GM18517 (cell line): ENCODE data around the gene RUVBL2.
"Not testable (repeated sequence)": the region's sequence is repeated elsewhere in the genome, so short reads cannot be mapped to it uniquely, and the experiment has no call there.

Experiments
- ATAC-seq: cut with Tn5 transposase; IDR thresholded peaks from one replicate; pipeline ENCODE4 v1.9.1; 2021; ENCODE audit warnings: mild to moderate bottlenecking, moderate library complexity; ENCODE audit not compliant: unreplicated experiment

Gene RUVBL2

DNA sequence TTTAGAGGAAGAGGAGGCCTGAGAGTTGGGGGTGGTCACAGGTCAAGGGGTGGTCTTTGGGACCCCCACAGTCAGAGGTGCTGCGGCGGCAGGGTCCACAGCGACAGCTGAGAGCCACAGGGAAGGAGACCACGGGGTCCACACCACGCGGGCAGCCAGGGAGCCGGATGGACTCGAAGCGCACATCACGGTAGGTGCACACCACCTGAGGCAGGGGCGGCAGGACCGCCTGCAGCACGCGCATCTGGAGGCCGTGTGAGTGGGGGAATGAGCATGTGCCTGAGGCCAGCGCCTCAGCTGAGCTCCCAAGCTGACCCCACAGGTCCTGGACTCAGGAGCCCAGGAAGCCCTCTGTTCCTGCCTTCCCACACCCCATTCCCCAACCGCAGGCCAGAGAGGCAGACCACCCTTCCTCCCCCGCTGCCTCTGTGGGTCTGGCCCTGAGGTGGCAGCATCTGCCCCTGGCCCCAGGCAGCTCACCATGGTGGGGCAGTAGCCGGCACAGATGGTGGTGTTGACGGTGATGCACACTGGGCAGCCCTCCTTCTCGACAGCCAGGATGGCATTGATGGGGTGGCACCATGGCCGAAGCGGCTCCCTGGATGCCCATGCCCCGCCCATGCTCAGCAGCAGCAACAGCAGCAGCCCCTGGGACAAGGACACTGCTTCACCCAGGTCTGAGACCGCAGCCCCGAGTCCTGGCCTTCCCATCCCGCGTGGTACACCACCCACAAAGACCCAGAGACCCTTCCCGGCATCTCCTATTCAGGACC is 22.6 kb downstream of the RUVBL2 start:
- ATAC-seq, result no peak

GRCh38 chr19:49017041-49017665 is 23.5 kb downstream of the RUVBL2 start, which contains the start of gene LHB:
TSS of gene LHB (minus strand) at chr19:49017091. CDS start at chr19:49017081, 10 bp downstream.
- no peak for ATAC-seq

DNA sequence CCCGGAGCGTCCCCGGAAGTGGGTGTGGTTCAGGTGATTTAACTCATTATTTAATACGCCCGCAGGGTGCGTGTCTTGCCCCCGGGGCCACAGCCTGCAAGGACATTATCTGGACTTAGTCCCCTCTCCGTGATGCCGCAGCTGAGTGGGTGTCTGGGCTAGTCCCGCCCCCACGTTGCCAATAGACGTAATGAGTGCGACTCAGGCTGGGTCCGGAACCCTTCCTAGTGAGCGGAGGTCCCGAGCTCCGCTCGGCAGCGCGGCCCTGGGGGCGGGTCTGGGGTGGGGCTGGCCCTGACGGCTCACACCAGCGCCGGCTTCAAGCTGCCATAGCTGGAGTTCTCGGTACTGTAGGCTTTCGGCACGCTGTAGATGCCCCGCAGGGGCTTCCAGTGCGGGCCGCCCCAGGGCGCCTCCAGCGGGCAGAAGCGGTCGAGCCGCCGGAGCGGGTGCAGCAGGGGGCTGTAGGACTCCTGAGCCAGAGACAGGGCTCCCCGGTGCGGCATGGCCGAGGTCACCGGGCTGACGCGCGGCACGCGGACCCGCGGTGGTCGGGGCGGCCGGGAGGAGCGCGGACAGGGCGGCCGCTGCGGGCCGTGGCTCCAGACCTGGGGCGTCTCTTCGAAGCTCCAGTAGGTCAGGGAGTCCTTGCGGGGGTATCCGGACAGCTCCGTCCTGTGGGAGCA is 24.1 kb downstream of the RUVBL2 start:
- ATAC-seq, result no peak

DNA sequence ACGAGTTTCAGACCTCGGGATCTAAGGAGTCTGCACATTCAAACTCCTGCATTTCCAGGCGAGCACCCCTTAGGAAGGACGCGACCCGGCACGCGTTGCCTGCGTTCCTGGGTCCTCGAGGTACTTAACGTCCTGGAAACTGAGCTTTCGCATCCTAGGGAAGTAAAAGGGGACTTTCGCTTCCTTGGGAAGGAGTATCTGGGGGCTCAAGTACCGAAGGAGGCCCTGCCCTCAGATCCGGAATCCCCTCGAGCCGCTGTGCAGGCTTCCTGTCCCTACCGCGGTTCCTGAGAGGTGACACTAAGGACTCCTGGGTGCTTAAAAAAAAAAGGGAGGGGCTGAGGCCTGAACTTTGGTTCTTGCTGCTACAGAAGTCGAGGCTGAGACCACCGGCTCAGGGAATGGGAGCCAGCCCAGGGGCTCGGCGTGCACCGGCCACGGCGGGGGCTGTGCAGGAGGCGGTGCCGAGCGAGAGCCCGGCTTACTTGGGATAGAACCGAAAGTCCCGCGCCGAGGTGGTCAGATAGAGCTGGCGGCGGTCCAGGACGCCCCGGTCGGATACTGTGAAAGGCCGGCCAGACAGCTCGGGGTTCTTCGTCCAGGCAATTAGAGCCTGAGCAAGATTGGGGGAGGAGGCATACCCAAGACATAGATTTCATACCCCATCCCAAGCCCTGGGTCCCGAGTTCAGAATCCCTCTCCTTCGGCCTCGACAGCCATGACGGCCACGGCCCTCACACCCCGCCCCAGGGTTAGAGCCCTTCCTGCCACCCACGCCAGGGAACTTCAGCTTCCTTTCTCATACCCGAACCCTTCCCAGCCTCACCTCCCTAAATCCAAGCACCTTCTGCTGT is 24.9 kb downstream of the RUVBL2 start:
- not testable (repeated sequence) for ATAC-seq

DNA sequence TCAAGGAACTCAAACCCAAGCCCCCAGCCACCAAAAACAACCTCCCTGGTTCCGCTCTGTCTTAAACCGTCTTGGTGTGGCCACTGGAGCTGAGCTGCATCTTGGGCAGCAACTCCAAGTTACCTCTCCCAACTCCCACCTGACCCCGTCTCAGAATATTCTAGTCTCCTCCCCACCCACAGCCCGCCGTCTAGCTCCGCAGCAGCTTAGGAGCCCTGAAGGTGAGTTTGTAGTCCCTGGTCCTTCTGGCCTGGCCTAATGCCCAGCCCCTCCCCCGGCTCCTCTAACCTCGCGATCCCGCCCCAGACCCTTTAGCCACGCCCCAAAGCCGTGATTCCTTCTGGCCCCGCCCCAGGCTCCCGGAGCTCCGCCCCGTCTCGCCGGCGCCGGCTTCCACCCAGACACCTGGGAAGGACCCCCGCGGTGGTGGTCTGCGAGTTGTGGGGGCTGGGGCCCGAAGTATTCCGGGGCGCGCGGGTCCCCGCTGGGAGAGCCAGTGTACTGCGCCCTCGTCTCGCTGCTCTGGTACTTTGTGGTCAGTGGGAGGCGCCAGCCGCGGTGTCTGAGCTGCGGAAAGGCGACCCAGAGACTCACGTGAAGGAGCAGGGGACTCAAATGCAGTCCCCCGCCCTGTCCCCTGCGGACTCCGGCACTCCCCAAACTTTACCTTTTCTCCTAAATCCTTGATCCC is 25.7 kb downstream of the RUVBL2 start:
- no peak for ATAC-seq

DNA sequence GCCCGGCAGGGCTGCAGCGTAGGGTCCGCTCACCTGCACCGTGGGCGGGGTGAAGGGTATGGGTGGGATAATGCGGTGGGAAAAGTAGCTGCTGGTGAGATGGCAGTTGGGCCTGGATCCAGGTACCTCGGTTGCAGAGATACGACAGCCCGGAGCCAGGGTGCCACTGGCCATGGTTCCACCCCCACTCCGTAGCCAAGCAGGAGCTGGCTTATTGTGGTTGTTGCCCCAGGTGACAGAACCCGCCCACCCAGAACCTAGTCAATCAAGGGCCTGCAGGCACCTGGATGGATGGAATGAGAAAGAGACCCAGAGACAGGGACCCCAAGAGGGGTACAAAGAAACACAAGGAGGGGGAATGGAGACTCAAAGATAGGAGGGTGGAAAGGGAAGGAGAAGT is 26.7 kb downstream of the RUVBL2 start:
- ATAC-seq, result no peak

GRCh38 chr19:49020931-49021895 is 27.5 kb downstream of the RUVBL2 start:
- no peak for ATAC-seq

DNA sequence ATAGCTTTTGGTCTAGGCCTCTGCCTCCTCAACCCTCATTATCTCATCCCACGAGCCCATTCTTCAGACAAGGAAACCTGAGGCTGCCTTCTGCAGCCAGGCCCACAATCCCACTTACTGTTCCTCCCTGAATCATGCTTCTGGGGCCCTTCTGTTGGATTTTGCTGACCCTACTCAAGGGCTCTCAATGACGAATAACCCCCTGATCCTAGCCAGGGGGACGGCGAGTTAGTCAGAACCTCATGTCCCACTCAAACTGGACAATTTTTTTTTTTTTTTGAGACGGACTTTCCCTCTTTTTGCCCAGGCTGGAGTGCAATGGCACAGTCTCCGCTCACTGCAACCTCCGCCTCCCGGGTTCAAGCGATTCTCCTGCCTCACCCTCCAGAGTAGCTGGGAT is 28.4 kb downstream of the RUVBL2 start:
- ATAC-seq, result no peak

GRCh38 chr19:49024233-49024632 is 30.5 kb downstream of the RUVBL2 start, which contains the start of gene CGB3:
TSS of gene CGB3 (minus strand) at chr19:49024333. CDS start at chr19:49023971, 362 bp downstream.
- ATAC-seq, result not testable (repeated sequence)

- ATAC-seq, result not testable (repeated sequence)
These were observed 31.4 kb downstream of the RUVBL2 start for GRCh38 chr19:49025088-49025487.

DNA sequence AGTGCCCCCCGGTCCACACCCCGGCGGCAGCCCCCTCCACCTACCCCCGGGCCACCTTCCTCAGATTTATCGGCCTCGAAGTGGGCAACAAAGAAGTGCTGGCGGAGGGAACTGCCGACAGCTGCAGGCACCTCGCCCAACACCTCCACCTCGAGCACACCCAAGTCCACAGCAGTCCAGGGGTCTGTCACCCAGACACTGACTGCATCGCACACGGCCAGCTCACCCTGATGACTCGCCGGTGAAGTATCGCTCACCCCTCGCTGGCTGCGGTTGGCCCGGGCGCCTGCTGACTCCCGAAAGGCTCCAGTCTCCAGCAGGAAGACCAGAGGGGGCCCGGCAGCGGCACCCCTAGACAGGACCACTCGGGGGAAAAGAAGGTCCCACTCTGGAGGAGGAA is 31.9 kb downstream of the RUVBL2 start:
- not testable (repeated sequence) for ATAC-seq

DNA sequence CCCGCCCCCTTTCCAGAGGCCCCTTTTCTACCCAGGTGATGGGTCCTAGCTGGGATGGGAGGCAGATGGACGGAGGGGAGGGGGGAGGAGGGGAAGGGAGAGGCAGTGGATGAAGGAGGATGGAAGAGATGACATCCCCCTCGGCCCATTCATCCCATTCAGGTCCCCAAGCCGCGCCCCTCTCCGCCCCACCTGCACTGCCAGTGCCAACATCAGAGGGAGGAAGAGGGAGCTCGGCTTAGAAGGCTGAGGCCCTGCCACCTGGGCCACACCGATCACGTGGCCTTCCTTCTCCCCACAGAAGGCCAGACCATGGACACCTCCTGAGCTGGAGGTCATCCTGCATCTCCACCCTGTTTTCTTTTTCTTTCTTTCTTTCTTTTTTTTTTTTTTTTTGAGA is 35.0 kb downstream of the RUVBL2 start:
- ATAC-seq, result not testable (repeated sequence)

DNA sequence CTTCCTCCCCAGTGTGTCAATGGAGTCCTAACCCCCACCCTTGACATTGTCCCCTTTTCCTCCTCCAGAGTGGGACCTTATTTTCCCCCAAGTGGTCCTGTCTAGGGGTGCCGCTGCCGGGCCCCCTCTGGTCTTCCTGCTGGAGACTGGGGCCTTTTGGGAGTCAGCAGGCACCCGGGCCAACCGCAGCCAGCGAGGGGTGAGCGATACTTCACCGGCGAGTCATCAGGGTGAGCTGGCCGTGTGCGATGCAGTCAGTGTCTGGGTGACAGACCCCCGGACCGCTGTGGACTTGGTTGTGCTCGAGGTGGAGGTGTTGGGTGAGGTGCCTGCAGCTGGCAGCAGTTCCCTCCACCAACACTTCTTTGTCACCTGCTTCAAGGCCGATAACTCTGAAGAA is 36.1 kb downstream of the RUVBL2 start:
- not testable (repeated sequence) for ATAC-seq

DNA sequence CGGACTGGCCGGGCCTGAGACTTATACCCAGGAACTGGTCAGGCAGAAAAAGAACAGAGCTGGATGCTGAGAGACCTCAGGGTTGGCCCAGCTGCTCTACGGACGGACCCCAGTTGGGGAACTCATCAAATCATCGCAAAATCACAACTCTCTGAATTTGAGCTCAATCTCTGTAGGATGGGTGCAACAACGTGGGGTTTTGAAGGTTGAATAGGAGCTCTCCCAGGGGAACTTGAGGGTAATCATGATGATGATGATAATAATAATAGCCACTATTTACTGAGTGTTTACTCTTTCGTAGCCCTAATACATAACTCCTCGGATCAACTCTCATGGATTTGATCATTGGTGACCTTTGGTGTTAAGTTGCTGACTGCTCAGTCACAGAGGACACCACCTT is 36.6 kb downstream of the RUVBL2 start:
- ATAC-seq, result not testable (repeated sequence)

- ATAC-seq, result not testable (repeated sequence)
These were observed 38.1 kb downstream of the RUVBL2 start, which contains the start of gene CGB2 for GRCh38 chr19:49031642-49032301. TSS of gene CGB2 (plus strand) at chr19:49031890. CDS start at chr19:49032096, 206 bp downstream.

GRCh38 chr19:49036815-49037214 is 43.1 kb downstream of the RUVBL2 start, which contains the start of gene CGB1:
TSS of gene CGB1 (minus strand) at chr19:49036895. CDS start at chr19:49036711, 184 bp downstream.
- not testable (repeated sequence) for ATAC-seq

DNA sequence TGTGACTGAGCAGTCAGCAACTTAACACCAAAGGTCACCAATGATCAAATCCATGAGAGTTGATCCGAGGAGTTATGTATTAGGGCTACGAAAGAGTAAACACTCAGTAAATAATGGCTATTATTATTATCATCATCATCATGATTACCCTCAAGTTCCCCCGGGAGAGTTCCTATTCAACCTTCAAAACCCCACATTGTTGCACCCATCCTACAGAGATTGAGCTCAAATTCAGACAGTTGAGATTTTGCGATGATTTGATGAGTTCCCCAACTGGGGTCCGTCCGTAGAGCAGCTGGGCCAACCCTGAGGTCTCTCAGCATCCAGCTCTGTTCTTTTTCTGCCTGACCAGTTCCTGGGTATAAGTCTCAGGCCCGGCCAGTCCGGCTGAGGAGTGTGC is 44.4 kb downstream of the RUVBL2 start:
- not testable (repeated sequence) for ATAC-seq
